WTC11 (cell line): ENCODE data around the gene MEGF6. TPM values are rescaled to one million over a fixed set of nuclear protein-coding genes. Genes with fewer than 3 reads are reported as not detected.

Experiments used
- ATAC-seq: fragments of 200-7000 bp; cut with Tn5 transposase; 2 replicates; pipeline ENCODE4 v1.10.0; 2021; ENCODE audit warnings: mild to moderate bottlenecking, moderate library complexity
- CTCF ChIA-PET: fragments of 300-600 bp; sonication (Branson Sonifier 250); formaldehyde crosslinking; loops from one replicate; lab custom pipeline; 2021; ENCODE audit warnings: antibody characterized with exemption; lab: Charles Lee
- POLR2A ChIA-PET: fragments of 350-600 bp; sonication (Branson Sonifier 250); formaldehyde crosslinking; loops from one replicate; lab custom pipeline; 2021; ENCODE audit warnings: antibody characterized with exemption; lab: Charles Lee
- DNase-seq: peaks from one replicate; pipeline ENCODE4 v3.0.0; 2021; ENCODE audit warnings: low spot score
- H3K27ac Mint-ChIP-seq: 2 replicates; pipeline ENCODE4 v1.8.0; 2021; ENCODE audit warnings: mixed read lengths
- H3K27me3 Mint-ChIP-seq: 2 replicates; pipeline ENCODE4 v1.8.0; 2021; ENCODE audit warnings: low read depth, mild to moderate bottlenecking, moderate library complexity, mixed read lengths
- H3K36me3 Mint-ChIP-seq: 2 replicates; pipeline ENCODE4 v1.8.0; 2021; ENCODE audit warnings: mixed read lengths
- H3K4me1 Mint-ChIP-seq: 2 replicates; pipeline ENCODE4 v1.8.0; 2022; ENCODE audit warnings: mixed read lengths
- H3K4me3 Mint-ChIP-seq: 2 replicates; pipeline ENCODE4 v1.8.0; 2021; ENCODE audit warnings: mild to moderate bottlenecking, moderate library complexity, mixed read lengths
- H3K9me3 Mint-ChIP-seq: 2 replicates; pipeline ENCODE4 v1.8.0; 2021; ENCODE audit warnings: mixed read lengths
- JAZF1 ChIP-seq: fragments of 250-450 bp; sonication (Bioruptor Pico); IDR thresholded peaks from 2 replicates; pipeline ENCODE4 v1.9.0; 2021; ENCODE audit warnings: moderate library complexity, mild to moderate bottlenecking, inconsistent platforms
- MYBL2 ChIP-seq: sonication (generic); formaldehyde crosslinking; IDR thresholded peaks from 2 replicates; pipeline ENCODE4 v1.8.1; 2023; ENCODE audit warnings: mild to moderate bottlenecking, moderate library complexity, missing genetic modification reagents
- NFATC4 ChIP-seq: fragments of 250-450 bp; sonication (Bioruptor Pico); IDR thresholded peaks from 2 replicates; pipeline ENCODE4 v1.9.0; 2021; ENCODE audit warnings: mild to moderate bottlenecking
- NR3C1 ChIP-seq: sonication (generic); formaldehyde crosslinking; conservative IDR thresholded peaks from 2 replicates; pipeline ENCODE4 v1.8.1; 2023; ENCODE audit warnings: low read depth, mild to moderate bottlenecking, missing genetic modification reagents
- OVOL2 ChIP-seq: fragments of 250-450 bp; sonication (Bioruptor Pico); IDR thresholded peaks from 2 replicates; pipeline ENCODE4 v1.9.0; 2021; ENCODE audit warnings: mild to moderate bottlenecking, borderline replicate concordance
- PRRX2 ChIP-seq: fragments of 250-450 bp; sonication (Bioruptor Pico); IDR thresholded peaks from 2 replicates; pipeline ENCODE4 v1.8.0; 2021; ENCODE audit warnings: mild to moderate bottlenecking
- SMAD3 ChIP-seq: sonication (generic); formaldehyde crosslinking; IDR thresholded peaks from 2 replicates; pipeline ENCODE4 v1.8.0; 2022; ENCODE audit warnings: missing genetic modification reagents, mild to moderate bottlenecking, borderline replicate concordance
- SP1 ChIP-seq: sonication (generic); formaldehyde crosslinking; conservative IDR thresholded peaks from 2 replicates; pipeline ENCODE4 v1.8.1; 2022; ENCODE audit warnings: missing genetic modification reagents
- TEAD4 ChIP-seq: sonication (generic); formaldehyde crosslinking; IDR thresholded peaks from 2 replicates; pipeline ENCODE4 v1.8.0; 2022; ENCODE audit warnings: mild to moderate bottlenecking, missing genetic modification reagents
- ZNF396 ChIP-seq: fragments of 250-450 bp; sonication (Bioruptor Pico); IDR thresholded peaks from 2 replicates; pipeline ENCODE4 v1.8.0; 2021; ENCODE audit warnings: mild to moderate bottlenecking, moderate library complexity, borderline replicate concordance
- total RNA-seq: library from RNA; stranded (reverse); gene quantifications from 3 replicates; pipeline ENCODE4 v1.2.3, GENCODE V29; 2021
- TF ChIP-seq, protein P1 (sequence below): sonication (generic); formaldehyde crosslinking; IDR thresholded peaks from 2 replicates; pipeline ENCODE4 v1.8.0; 2022; ENCODE audit warnings: missing genetic modification reagents
- TF ChIP-seq, protein P2 (sequence below): sonication (generic); formaldehyde crosslinking; IDR thresholded peaks from 2 replicates; pipeline ENCODE4 v1.8.0; 2022; ENCODE audit warnings: mild to moderate bottlenecking, missing genetic modification reagents
- TF ChIP-seq, protein P3 (sequence below): fragments of 200-600 bp; IDR thresholded peaks from 2 replicates; pipeline ENCODE4 v1.8.0; 2022; ENCODE audit warnings: antibody characterized with exemption
- TF ChIP-seq, protein P4 (sequence below): sonication (generic); formaldehyde crosslinking; IDR thresholded peaks from 2 replicates; pipeline ENCODE4 v1.8.0; 2023; ENCODE audit warnings: mild to moderate bottlenecking, missing genetic modification reagents
- TF ChIP-seq, protein P5 (sequence below): fragments of 250-450 bp; sonication (Bioruptor Pico); IDR thresholded peaks from 2 replicates; pipeline ENCODE4 v1.9.0; 2021; ENCODE audit warnings: mild to moderate bottlenecking, borderline replicate concordance

The MEGF6 gene
- total RNA-seq, 1 experiment from 2014 or later: 24.9 TPM

DNA sequence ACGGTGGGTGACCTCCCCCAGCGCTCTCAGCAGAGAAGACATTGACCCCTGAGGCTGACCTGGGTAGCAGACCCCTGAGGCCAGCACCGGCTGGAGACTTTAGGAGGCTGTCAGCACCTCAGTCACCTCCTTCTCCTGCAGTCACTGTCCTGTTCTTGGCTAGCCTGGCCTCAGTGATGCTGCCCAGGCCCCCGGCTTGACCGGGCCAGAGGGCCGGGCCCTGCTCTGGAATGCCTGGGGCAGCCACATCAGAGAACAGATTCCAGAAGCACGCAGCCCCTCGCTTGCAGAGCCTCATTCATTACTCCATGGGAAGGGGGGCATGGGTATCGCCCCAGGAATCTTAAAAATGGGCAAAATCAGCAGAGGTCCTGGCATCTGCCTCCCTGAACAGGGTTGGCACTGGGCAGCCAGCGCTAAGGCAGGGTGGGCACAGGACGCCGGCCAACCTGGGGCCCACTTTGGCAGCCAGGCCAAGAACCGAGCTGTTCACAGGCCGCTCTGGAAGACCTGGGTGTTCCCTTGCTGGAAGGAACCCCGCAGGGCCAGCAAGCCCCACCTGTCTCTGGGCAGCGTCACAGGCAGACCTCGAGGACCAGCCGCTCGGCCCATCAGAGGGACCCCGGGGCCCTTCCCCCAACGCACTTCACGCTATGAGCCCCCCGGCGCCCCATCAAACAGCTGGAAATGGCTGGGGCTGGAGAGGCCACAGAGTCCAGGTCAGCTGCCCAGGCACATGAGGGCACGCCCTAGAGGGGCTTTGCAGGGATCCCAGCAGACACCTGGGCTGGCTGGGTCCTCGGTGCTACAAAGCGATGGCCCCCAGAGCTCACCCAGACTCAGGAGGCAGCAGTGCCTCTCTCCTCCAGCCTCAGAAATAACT lies 45.1 kb downstream of the MEGF6 start:
- Mint-ChIP-seq H3K4me1 (no peaks in the 10 kb centered on the region), H3K27me3 (no peaks in the 10 kb centered on the region), H3K36me3 (no peaks in the 10 kb centered on the region), H3K9me3 (no peaks in the 10 kb centered on the region), H3K4me3 (no peak overlapping the region), H3K27ac (no peak overlapping the region)
- no peak for DNase-seq
- ChIA-PET POLR2A (no interaction called here), CTCF (interaction anchor here (1.1 to 2.6 kb wide), 4 partner anchors 53 to 161 kb away, joined by 3 to 17 read pairs (median 8); no protein-coding TSS in a partner anchor)
- ATAC-seq: no peak
- TF ChIP-seq SMAD3 (CRISPR knock-in tag): no peak
- no peak for TF ChIP-seq JAZF1 (CRISPR knock-in tag)
- TF ChIP-seq OVOL2: no peak

DNA sequence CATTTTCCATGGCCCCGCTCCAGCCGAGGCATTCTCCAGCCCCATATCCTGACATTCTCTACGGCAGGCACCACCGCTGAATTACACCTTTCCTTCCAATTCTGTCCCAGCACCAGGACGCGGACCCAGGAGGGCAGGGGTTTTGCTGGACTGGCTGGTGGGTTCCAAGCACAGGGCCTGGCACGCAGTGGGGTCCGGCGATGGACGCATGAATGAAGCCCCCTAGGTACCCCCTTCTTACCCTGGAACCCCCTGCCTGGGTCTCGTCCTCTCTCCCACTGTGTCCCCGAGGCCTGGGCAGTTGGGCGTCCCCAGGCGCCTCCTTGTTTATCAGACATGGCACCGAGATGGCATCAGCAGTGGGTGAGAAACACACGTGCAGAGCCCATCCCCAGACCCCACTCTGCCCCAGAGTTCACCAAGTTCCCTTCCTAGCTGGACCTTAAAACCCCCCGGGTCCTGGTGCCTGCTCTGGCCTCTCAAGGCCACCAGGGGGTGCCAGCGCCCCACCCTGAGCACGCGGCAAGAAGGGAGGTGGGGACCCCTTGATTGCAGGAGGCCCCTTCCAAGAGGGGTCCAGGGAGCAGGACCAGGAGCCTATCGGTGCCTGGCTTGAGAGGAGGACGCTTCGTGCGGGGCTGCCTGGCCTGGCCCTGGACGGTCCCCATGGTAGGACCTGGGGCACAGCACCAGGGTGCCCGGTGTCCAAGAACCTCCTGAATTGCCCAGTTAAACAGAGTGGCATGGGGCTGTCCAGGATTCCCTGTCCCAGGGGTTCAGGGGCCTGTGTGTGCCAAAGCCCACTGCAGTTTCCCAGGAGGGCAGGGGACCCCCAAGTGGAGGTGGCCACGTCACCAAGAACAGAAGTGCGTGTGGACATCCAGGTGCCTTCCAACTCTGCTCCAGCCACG lies 46.1 kb downstream of the MEGF6 start:
- POLR2A ChIA-PET: no interaction called here
- H3K27me3 Mint-ChIP-seq: no peaks in the 10 kb centered on the region
- no peaks in the 10 kb centered on the region for H3K36me3 Mint-ChIP-seq
- TF ChIP-seq, protein P1, sequence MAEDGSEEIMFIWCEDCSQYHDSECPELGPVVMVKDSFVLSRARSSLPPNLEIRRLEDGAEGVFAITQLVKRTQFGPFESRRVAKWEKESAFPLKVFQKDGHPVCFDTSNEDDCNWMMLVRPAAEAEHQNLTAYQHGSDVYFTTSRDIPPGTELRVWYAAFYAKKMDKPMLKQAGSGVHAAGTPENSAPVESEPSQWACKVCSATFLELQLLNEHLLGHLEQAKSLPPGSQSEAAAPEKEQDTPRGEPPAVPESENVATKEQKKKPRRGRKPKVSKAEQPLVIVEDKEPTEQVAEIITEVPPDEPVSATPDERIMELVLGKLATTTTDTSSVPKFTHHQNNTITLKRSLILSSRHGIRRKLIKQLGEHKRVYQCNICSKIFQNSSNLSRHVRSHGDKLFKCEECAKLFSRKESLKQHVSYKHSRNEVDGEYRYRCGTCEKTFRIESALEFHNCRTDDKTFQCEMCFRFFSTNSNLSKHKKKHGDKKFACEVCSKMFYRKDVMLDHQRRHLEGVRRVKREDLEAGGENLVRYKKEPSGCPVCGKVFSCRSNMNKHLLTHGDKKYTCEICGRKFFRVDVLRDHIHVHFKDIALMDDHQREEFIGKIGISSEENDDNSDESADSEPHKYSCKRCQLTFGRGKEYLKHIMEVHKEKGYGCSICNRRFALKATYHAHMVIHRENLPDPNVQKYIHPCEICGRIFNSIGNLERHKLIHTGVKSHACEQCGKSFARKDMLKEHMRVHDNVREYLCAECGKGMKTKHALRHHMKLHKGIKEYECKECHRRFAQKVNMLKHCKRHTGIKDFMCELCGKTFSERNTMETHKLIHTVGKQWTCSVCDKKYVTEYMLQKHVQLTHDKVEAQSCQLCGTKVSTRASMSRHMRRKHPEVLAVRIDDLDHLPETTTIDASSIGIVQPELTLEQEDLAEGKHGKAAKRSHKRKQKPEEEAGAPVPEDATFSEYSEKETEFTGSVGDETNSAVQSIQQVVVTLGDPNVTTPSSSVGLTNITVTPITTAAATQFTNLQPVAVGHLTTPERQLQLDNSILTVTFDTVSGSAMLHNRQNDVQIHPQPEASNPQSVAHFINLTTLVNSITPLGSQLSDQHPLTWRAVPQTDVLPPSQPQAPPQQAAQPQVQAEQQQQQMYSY (CRISPR knock-in tag): 0 out of 2 replicates have a peak, but pooled peaks have one; percentile 9
- TF ChIP-seq, protein P2, sequence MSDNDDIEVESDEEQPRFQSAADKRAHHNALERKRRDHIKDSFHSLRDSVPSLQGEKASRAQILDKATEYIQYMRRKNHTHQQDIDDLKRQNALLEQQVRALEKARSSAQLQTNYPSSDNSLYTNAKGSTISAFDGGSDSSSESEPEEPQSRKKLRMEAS (CRISPR knock-in tag): peak; percentile 67; the same call in 1 of the 2 replicates
- TF ChIP-seq, protein P3, sequence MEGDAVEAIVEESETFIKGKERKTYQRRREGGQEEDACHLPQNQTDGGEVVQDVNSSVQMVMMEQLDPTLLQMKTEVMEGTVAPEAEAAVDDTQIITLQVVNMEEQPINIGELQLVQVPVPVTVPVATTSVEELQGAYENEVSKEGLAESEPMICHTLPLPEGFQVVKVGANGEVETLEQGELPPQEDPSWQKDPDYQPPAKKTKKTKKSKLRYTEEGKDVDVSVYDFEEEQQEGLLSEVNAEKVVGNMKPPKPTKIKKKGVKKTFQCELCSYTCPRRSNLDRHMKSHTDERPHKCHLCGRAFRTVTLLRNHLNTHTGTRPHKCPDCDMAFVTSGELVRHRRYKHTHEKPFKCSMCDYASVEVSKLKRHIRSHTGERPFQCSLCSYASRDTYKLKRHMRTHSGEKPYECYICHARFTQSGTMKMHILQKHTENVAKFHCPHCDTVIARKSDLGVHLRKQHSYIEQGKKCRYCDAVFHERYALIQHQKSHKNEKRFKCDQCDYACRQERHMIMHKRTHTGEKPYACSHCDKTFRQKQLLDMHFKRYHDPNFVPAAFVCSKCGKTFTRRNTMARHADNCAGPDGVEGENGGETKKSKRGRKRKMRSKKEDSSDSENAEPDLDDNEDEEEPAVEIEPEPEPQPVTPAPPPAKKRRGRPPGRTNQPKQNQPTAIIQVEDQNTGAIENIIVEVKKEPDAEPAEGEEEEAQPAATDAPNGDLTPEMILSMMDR: peak; percentile 89
- TF ChIP-seq TEAD4 (CRISPR knock-in tag): no peak
- TF ChIP-seq, all 79 proteins: peak for 3
- H3K9me3 Mint-ChIP-seq: no peaks in the 10 kb centered on the region
- H3K4me1 Mint-ChIP-seq: no peaks in the 10 kb centered on the region
- no peak overlapping the region for H3K4me3 Mint-ChIP-seq
- ATAC-seq (peak; percentile 87), DNase-seq (peak; percentile 71)
- H3K27ac Mint-ChIP-seq: no peak overlapping the region
- CTCF ChIA-PET: interaction anchor here (0.6 to 3.3 kb wide), 35 partner anchors 8 to 162 kb away, joined by 3 to 86 read pairs (median 5); partner anchors contain the start of genes TP73, TPRG1L and WRAP73

DNA sequence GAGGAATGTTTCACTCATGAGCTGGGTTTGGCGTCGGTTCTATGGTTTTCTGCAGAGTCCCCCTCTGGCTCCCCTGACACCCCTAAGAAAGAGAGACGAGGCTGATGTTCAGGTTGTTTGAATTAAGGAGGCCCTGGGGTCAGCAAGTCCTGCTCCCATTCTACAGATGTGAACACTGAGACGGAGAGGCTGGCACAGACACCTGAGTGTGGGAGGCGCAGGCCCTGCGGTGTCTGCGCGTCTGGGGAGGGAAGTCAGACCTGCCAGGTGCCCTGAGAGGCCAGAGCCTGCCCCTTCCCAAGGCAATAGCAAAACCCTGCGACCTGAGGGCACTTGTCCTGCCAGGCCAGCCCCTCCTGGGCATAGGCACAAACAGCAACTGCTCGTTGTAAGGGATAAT lies 47.7 kb downstream of the MEGF6 start:
- TF ChIP-seq NR3C1 (CRISPR knock-in tag) (no peak), PRRX2 (CRISPR knock-in tag) (no peak), ZNF396 (CRISPR knock-in tag) (no peak), MYBL2 (no peak), NFATC4 (CRISPR knock-in tag) (no peak), SP1 (CRISPR knock-in tag) (no peak)
- TF ChIP-seq, protein P4, sequence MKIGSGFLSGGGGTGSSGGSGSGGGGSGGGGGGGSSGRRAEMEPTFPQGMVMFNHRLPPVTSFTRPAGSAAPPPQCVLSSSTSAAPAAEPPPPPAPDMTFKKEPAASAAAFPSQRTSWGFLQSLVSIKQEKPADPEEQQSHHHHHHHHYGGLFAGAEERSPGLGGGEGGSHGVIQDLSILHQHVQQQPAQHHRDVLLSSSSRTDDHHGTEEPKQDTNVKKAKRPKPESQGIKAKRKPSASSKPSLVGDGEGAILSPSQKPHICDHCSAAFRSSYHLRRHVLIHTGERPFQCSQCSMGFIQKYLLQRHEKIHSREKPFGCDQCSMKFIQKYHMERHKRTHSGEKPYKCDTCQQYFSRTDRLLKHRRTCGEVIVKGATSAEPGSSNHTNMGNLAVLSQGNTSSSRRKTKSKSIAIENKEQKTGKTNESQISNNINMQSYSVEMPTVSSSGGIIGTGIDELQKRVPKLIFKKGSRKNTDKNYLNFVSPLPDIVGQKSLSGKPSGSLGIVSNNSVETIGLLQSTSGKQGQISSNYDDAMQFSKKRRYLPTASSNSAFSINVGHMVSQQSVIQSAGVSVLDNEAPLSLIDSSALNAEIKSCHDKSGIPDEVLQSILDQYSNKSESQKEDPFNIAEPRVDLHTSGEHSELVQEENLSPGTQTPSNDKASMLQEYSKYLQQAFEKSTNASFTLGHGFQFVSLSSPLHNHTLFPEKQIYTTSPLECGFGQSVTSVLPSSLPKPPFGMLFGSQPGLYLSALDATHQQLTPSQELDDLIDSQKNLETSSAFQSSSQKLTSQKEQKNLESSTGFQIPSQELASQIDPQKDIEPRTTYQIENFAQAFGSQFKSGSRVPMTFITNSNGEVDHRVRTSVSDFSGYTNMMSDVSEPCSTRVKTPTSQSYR (CRISPR knock-in tag): no peak
- TF ChIP-seq, protein P5, sequence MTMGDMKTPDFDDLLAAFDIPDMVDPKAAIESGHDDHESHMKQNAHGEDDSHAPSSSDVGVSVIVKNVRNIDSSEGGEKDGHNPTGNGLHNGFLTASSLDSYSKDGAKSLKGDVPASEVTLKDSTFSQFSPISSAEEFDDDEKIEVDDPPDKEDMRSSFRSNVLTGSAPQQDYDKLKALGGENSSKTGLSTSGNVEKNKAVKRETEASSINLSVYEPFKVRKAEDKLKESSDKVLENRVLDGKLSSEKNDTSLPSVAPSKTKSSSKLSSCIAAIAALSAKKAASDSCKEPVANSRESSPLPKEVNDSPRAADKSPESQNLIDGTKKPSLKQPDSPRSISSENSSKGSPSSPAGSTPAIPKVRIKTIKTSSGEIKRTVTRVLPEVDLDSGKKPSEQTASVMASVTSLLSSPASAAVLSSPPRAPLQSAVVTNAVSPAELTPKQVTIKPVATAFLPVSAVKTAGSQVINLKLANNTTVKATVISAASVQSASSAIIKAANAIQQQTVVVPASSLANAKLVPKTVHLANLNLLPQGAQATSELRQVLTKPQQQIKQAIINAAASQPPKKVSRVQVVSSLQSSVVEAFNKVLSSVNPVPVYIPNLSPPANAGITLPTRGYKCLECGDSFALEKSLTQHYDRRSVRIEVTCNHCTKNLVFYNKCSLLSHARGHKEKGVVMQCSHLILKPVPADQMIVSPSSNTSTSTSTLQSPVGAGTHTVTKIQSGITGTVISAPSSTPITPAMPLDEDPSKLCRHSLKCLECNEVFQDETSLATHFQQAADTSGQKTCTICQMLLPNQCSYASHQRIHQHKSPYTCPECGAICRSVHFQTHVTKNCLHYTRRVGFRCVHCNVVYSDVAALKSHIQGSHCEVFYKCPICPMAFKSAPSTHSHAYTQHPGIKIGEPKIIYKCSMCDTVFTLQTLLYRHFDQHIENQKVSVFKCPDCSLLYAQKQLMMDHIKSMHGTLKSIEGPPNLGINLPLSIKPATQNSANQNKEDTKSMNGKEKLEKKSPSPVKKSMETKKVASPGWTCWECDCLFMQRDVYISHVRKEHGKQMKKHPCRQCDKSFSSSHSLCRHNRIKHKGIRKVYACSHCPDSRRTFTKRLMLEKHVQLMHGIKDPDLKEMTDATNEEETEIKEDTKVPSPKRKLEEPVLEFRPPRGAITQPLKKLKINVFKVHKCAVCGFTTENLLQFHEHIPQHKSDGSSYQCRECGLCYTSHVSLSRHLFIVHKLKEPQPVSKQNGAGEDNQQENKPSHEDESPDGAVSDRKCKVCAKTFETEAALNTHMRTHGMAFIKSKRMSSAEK (CRISPR knock-in tag): no peak
- ATAC-seq: no peak
- DNase-seq: no peak
- Mint-ChIP-seq H3K9me3 (no peaks in the 10 kb centered on the region), H3K27ac (no peak overlapping the region), H3K36me3 (no peaks in the 10 kb centered on the region), H3K4me3 (no peak overlapping the region), H3K4me1 (no peaks in the 10 kb centered on the region), H3K27me3 (no peaks in the 10 kb centered on the region)
- CTCF ChIA-PET: interaction anchor here (1.0 to 3.3 kb wide), 7 partner anchors 9 to 132 kb away, joined by 3 to 86 read pairs (median 6); no protein-coding TSS in a partner anchor
- POLR2A ChIA-PET: no interaction called here
